Nephron progenitor cell (in vitro differentiated cells): Measurements from ENCODE around the gene HAUS1.

Experiments
- DNase-seq: peaks from one replicate; pipeline ENCODE4 v3.0.0; 2021
- H3K27ac Mint-ChIP-seq: 2 replicates; pipeline ENCODE4 v1.8.0; 2021; ENCODE audit warnings: mild to moderate bottlenecking, moderate library complexity, mixed read lengths
- H3K27me3 Mint-ChIP-seq: 2 replicates; pipeline ENCODE4 v1.8.0; 2021; ENCODE audit warnings: mild to moderate bottlenecking, low read depth, mixed read lengths; ENCODE audit not compliant: poor library complexity
- H3K36me3 Mint-ChIP-seq: 2 replicates; pipeline ENCODE4 v1.8.0; 2021; ENCODE audit warnings: low read depth, mixed read lengths
- H3K4me1 Mint-ChIP-seq: 2 replicates; pipeline ENCODE4 v1.8.0; 2021; ENCODE audit warnings: mixed read lengths
- H3K4me3 Mint-ChIP-seq: 2 replicates; pipeline ENCODE4 v1.8.0; 2021; ENCODE audit warnings: mild to moderate bottlenecking, moderate library complexity, mixed read lengths
- H3K9me3 Mint-ChIP-seq: 2 replicates; pipeline ENCODE4 v1.8.0; 2021; ENCODE audit warnings: mild to moderate bottlenecking, moderate library complexity, mixed read lengths
- CTCF ChIP-seq: fragments of 200-600 bp; sonication (generic); IDR thresholded peaks from 2 replicates; pipeline ENCODE4 v1.5.0; 2021; ENCODE audit warnings: antibody characterized with exemption

HAUS1 gene

DNA sequence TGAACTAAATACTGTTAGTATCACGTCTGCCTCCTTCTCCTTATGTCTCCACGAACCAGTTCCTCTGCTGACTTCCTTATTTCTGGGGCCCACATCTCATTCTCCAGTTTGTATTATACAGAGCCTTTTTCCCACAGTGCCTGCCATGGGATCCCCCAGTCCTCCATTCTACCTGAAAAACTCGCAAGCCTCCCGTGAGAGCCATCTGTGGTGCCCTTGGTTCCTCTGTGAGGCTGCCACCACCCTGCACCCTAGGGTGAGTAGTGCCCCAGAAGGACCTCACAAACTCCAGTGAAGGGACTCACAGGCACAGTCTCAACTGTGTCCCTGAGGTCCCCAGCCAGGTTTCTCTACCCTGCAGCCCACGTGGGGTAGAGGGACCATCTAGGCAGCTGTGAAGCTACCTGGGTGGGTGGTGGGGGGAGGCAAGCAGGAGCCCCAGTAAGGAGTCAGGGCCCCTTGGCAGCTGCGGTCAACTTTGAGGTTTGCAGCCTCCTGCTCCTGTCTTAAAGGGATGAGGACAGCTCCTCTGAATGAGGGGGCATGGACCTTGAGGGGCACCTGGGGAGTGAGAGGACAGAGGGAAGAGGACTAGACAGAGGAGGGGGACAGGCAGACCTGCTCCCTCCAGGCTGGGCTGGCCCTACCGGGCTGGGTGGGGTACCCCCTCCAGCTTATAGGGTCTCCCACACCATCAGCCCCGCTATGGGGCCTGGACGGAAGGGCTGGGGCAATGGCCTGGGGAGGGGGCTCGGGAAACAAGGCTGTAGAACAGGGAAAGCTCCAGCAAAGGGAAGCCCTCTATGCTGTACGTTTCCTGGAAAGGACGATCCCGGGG lies 33.2 kb upstream of the HAUS1 start:
- H3K27me3 Mint-ChIP-seq = peaks cover 26% of the 10 kb centered on the region
- H3K27ac Mint-ChIP-seq = no peak overlapping the region
- H3K4me3 Mint-ChIP-seq = peak overlapping the region; percentile 78
- TF ChIP-seq CTCF = no peak
- H3K9me3 Mint-ChIP-seq = peaks cover 4% of the 10 kb centered on the region
- H3K4me1 Mint-ChIP-seq = peaks cover 5% of the 10 kb centered on the region
- peak; percentile 11 for DNase-seq
- H3K36me3 Mint-ChIP-seq = no peaks in the 10 kb centered on the region

DNA sequence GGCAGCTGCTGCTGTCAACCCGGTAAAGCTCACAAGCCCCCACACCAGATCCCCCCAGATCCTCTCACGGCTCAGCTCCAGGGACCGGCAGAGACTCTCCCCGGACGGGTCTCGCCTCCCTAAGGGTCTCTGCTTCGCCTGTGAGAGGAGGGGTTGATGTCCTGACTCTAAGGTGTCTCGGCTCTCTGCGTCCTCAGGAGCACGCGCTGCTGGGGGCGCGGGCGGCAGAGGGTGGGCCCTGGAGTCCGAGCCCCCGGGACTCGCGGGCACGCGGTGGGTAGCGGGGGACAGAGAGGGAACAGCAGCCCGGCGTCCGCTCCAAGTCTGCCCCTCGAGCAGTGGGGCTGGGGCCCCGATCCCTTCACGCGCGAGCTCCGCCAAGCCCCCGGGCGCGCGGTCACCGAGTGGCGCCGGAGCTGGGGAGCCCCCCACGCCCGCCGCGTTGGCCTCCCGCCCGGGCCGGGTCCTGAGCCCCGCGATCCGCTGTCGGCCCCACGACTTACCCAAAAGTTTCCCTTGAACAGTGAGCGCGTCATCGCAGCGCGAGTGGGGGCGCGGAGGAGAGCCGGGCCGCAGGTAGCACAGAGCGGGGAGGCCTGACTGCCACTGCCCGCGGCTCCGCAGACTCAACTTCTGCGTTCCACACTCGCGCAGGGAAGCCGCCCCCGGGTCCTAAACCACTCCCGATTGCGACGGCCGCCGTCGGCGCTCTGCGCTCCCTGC lies 32.4 kb upstream of the HAUS1 start, which contains the start of gene PSTPIP2:
Gene PSTPIP2 (minus strand): TSS at position 608 of the 723 bp plus-strand sequence. CDS start 72 bp downstream, at position 536.
- peaks cover 4% of the 10 kb centered on the region for H3K9me3 Mint-ChIP-seq
- peak; percentile 77 for DNase-seq
- H3K36me3 Mint-ChIP-seq = peaks cover 3% of the 10 kb centered on the region
- H3K27me3 Mint-ChIP-seq = peaks cover 26% of the 10 kb centered on the region
- no peak for TF ChIP-seq CTCF
- H3K4me3 Mint-ChIP-seq = peak within 1 kb of the TSS; percentile 82
- no peak within 1 kb of the TSS for H3K27ac Mint-ChIP-seq
- peaks cover 5% of the 10 kb centered on the region for H3K4me1 Mint-ChIP-seq

DNA sequence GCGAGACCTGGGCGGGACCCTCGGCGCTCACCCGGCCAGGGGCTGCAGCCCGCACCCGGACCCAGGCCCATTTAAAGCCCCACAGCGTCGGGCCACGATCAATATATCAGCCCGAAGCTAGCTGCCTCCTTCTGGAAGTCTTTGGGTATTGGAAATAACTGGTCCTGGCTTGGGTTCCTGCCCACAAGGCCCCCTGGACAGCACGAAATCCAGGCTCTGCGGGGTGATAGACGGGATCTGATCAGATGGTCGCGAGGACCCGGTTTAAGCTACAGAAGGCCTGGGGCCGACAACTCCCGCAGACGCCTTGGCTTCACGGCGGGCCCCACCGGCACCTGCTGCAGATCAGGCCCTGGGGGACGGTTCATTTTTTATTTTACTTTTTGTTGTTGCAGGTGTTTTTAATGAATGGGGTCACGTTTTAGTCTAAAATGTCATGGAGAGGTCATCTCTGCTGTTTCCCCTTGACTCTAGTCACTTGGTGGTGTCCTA lies 31.8 kb upstream of the HAUS1 start:
- H3K36me3 Mint-ChIP-seq = peaks cover 9% of the 10 kb centered on the region
- H3K27me3 Mint-ChIP-seq = peaks cover 26% of the 10 kb centered on the region
- DNase-seq = no peak
- H3K4me1 Mint-ChIP-seq = peaks cover 5% of the 10 kb centered on the region
- H3K27ac Mint-ChIP-seq = no peak overlapping the region
- TF ChIP-seq CTCF = no peak
- peak overlapping the region; percentile 82 for H3K4me3 Mint-ChIP-seq
- H3K9me3 Mint-ChIP-seq = peaks cover 4% of the 10 kb centered on the region

- Mint-ChIP-seq H3K9me3 (no peaks in the 10 kb centered on the region), H3K27ac (no peak overlapping the region), H3K4me1 (peaks cover 5% of the 10 kb centered on the region), H3K36me3 (peaks cover 12% of the 10 kb centered on the region), H3K27me3 (peaks cover 26% of the 10 kb centered on the region), H3K4me3 (peak overlapping the region; percentile 82)
- TF ChIP-seq CTCF = no peak
- DNase-seq = no peak
Observed at GRCh38 chr18:46072959-46073358, 31.2 kb upstream of the HAUS1 start.

GRCh38 chr18:46073474-46074331 lies 30.5 kb upstream of the HAUS1 start:
- H3K27me3 Mint-ChIP-seq = peaks cover 26% of the 10 kb centered on the region
- peaks cover 18% of the 10 kb centered on the region for H3K36me3 Mint-ChIP-seq
- peaks cover 5% of the 10 kb centered on the region for H3K4me1 Mint-ChIP-seq
- H3K27ac Mint-ChIP-seq = no peak overlapping the region
- H3K9me3 Mint-ChIP-seq = no peaks in the 10 kb centered on the region
- peak; percentile 58 for DNase-seq
- TF ChIP-seq CTCF = peak; percentile 66
- peak overlapping the region; percentile 7 for H3K4me3 Mint-ChIP-seq
